ENCODE data around the gene C19orf67. TPM values are rescaled to one million over a fixed set of nuclear protein-coding genes. Genes with fewer than 3 reads are reported as not detected.

C19orf67 gene
- total RNA-seq, 1 experiment from 2014 or later = not detected

- DNase-seq = no peak
- CTCF ChIA-PET = no interaction called here
- no TSS peak for BruUV-seq (replicated peaks)
Measured at GRCh38 chr19:14062558-14062855, 23.1 kb downstream of the C19orf67 start.

GRCh38 chr19:14061751-14062557, 23.6 kb downstream of the C19orf67 start, which contains the start of gene PALM3:
Gene PALM3 (minus strand): TSS chr19:14062076. CDS start chr19:14061980, 96 bp downstream.
- no peak for TF ChIP-seq EZH2phosphoT487 (IDR thresholded peaks at IDR 0.05; ENCODE audit: borderline replicate concordance, low read length)
- no peak for TF ChIP-seq EZH2 (IDR thresholded peaks at IDR 0.05; ENCODE audit: low read length, unreplicated experiment)
- no peak for TF ChIP-seq CTCF (conservative IDR thresholded peaks at IDR 0.05; ENCODE audit: low read depth, low read length)
- Histone ChIP-seq H3K4me3 (ENCODE audit: low read length) (no peak within 1 kb of the TSS), H3K4me2 (ENCODE audit: low read length) (peak within 1 kb of the TSS; percentile 60), H3K9me2 (replicated peaks; ENCODE audit: low read length) (no peaks in the 10 kb centered on the region), H3K36me3 (ENCODE audit: low read depth, low read length) (no peaks in the 10 kb centered on the region), H3F3A (ENCODE audit: low read length, unreplicated experiment) (no peaks in the 10 kb centered on the region), H3K27ac (ENCODE audit: low read length) (no peak within 1 kb of the TSS), H2AFZ (ENCODE audit: low read length) (no peak within 1 kb of the TSS; the same call in 1 of the 2 replicates), H3K27me3 (ENCODE audit: low read length) (no peaks in the 10 kb centered on the region), H3K79me2 (ENCODE audit: low read length) (no peaks in the 10 kb centered on the region), H3K9ac (ENCODE audit: low read length) (no peak within 1 kb of the TSS), H4K20me1 (ENCODE audit: low read length) (no peaks in the 10 kb centered on the region), H3K4me1 (ENCODE audit: insufficient read depth, low read length) (peaks cover 21% of the 10 kb centered on the region), H3K9me3 (ENCODE audit: low read length) (no peaks in the 10 kb centered on the region)
- DNase-seq = peak; percentile 52
- ATAC-seq = peak; percentile 34
- CTCF ChIA-PET = interaction anchor here (0.6 kb wide), 1 partner anchor 147 kb away, joined by 7 read pairs; no protein-coding TSS in a partner anchor
- intact Hi-C loops (cut with micrococcal nuclease) = no loop called here
- BruUV-seq (replicated peaks) = no TSS peak
- POLR2A ChIA-PET (ENCODE audit: unreplicated experiment) = no interaction called here

More at GRCh38 chr19:14062558-14062855, 23.1 kb downstream of the C19orf67 start:
- H3K27ac ChIP-seq (ENCODE audit: low read length) = no peak overlapping the region
- no peak overlapping the region for H3K4me3 ChIP-seq (ENCODE audit: low read length)
- H3F3A ChIP-seq (ENCODE audit: low read length, unreplicated experiment) = no peaks in the 10 kb centered on the region
- peaks cover 21% of the 10 kb centered on the region for H3K4me1 ChIP-seq (ENCODE audit: insufficient read depth, low read length)
- H3K27me3 ChIP-seq (ENCODE audit: low read length) = no peaks in the 10 kb centered on the region
- no peak for ATAC-seq
- H3K79me2 ChIP-seq (ENCODE audit: low read length) = no peaks in the 10 kb centered on the region
- intact Hi-C loops (cut with micrococcal nuclease) = no loop called here
- no peak overlapping the region for H3K9ac ChIP-seq (ENCODE audit: low read length)
- H3K9me3 ChIP-seq (ENCODE audit: low read length) = no peaks in the 10 kb centered on the region
- no peak for TF ChIP-seq EZH2phosphoT487 (IDR thresholded peaks at IDR 0.05; ENCODE audit: borderline replicate concordance, low read length)
- no peak for TF ChIP-seq CTCF (conservative IDR thresholded peaks at IDR 0.05; ENCODE audit: low read depth, low read length)
- TF ChIP-seq EZH2 (IDR thresholded peaks at IDR 0.05; ENCODE audit: low read length, unreplicated experiment) = no peak
- H3K4me2 ChIP-seq (ENCODE audit: low read length) = 0 out of 2 replicates have a peak overlapping the region, but pooled peaks have one; percentile 60
- no peaks in the 10 kb centered on the region for H3K9me2 ChIP-seq (replicated peaks; ENCODE audit: low read length)
- no peaks in the 10 kb centered on the region for H4K20me1 ChIP-seq (ENCODE audit: low read length)
- POLR2A ChIA-PET (ENCODE audit: unreplicated experiment) = no interaction called here
- no peak overlapping the region for H2AFZ ChIP-seq (ENCODE audit: low read length)
- no peaks in the 10 kb centered on the region for H3K36me3 ChIP-seq (ENCODE audit: low read depth, low read length)
